ENCODE results near the gene AADAT.
A peak's percentile ranks its signal among the peaks of the same experiment; 100 is the strongest.
"Not testable (repeated sequence)": the region's sequence is repeated elsewhere in the genome, so short reads cannot be mapped to it uniquely, and the experiment has no call there.

Gene AADAT

GRCh38 chr4:170089668-170090351 is at the start of gene AADAT:
AADAT (minus strand) TSS chr4:170089956; CDS start chr4:170089690, 266 bp downstream.
- peak; percentile 30; the same call in 1 of the 2 replicates for TF ChIP-seq POLR2A (IDR thresholded peaks at IDR 0.05; ENCODE audit: low read depth, low read length)
- no peak for FAIRE-seq

GRCh38 chr4:170138580-170139194 is 48.9 kb upstream of the AADAT start:
- TF ChIP-seq POLR2A (IDR thresholded peaks at IDR 0.05; ENCODE audit: low read depth, low read length): no peak
- FAIRE-seq: no peak
- DNase-seq (ENCODE audit: insufficient read length, low spot score): peak; percentile 23

More at GRCh38 chr4:170089668-170090351, at the start of gene AADAT:
- peak; percentile 72 for DNase-seq (ENCODE audit: insufficient read length, low spot score)

- no peak for FAIRE-seq
- TF ChIP-seq POLR2A (IDR thresholded peaks at IDR 0.05; ENCODE audit: low read depth, low read length): no peak
- no peak for DNase-seq (ENCODE audit: insufficient read length, low spot score)
Observed at GRCh38 chr4:170137927-170138326, 48.2 kb upstream of the AADAT start.

GRCh38 chr4:170137466-170137865 is 47.7 kb upstream of the AADAT start:
- FAIRE-seq: no peak
- no peak for TF ChIP-seq POLR2A (IDR thresholded peaks at IDR 0.05; ENCODE audit: low read depth, low read length)
- DNase-seq (ENCODE audit: insufficient read length, low spot score): no peak

- FAIRE-seq (no peak), DNase-seq (ENCODE audit: insufficient read length, low spot score) (no peak)
- no peak for TF ChIP-seq POLR2A (IDR thresholded peaks at IDR 0.05; ENCODE audit: low read depth, low read length)
Observed at GRCh38 chr4:170134821-170135220, 45.1 kb upstream of the AADAT start.

GRCh38 chr4:170128219-170128804 is 38.6 kb upstream of the AADAT start:
- TF ChIP-seq POLR2A (IDR thresholded peaks at IDR 0.05; ENCODE audit: low read depth, low read length): no peak
- no peak for FAIRE-seq
- no peak for DNase-seq (ENCODE audit: insufficient read length, low spot score)

- DNase-seq (ENCODE audit: insufficient read length, low spot score) (no peak), FAIRE-seq (no peak)
- no peak for TF ChIP-seq POLR2A (IDR thresholded peaks at IDR 0.05; ENCODE audit: low read depth, low read length)
Observed at GRCh38 chr4:170127758-170128157, 38.0 kb upstream of the AADAT start.

- FAIRE-seq (no peak), DNase-seq (ENCODE audit: insufficient read length, low spot score) (no peak)
- TF ChIP-seq POLR2A (IDR thresholded peaks at IDR 0.05; ENCODE audit: low read depth, low read length): no peak
Observed at GRCh38 chr4:170124406-170124805, 34.6 kb upstream of the AADAT start.

- no peak for DNase-seq (ENCODE audit: insufficient read length, low spot score)
- FAIRE-seq: no peak
- no peak for TF ChIP-seq POLR2A (IDR thresholded peaks at IDR 0.05; ENCODE audit: low read depth, low read length)
Observed at GRCh38 chr4:170122252-170122651, 32.5 kb upstream of the AADAT start.

- DNase-seq (ENCODE audit: insufficient read length, low spot score) (no peak), FAIRE-seq (no peak)
- TF ChIP-seq POLR2A (IDR thresholded peaks at IDR 0.05; ENCODE audit: low read depth, low read length): no peak
Observed at GRCh38 chr4:170114636-170115035, 24.9 kb upstream of the AADAT start.

- not testable (repeated sequence) for FAIRE-seq; DNase-seq (ENCODE audit: insufficient read length, low spot score)
Observed at GRCh38 chr4:170114183-170114582, 24.4 kb upstream of the AADAT start.

GRCh38 chr4:170111546-170111945 is 21.8 kb upstream of the AADAT start:
- no peak for TF ChIP-seq POLR2A (IDR thresholded peaks at IDR 0.05; ENCODE audit: low read depth, low read length)
- DNase-seq (ENCODE audit: insufficient read length, low spot score) (no peak), FAIRE-seq (no peak)

GRCh38 chr4:170111085-170111484 is 21.3 kb upstream of the AADAT start:
- TF ChIP-seq POLR2A (IDR thresholded peaks at IDR 0.05; ENCODE audit: low read depth, low read length): no peak
- FAIRE-seq: no peak
- DNase-seq (ENCODE audit: insufficient read length, low spot score): no peak

GRCh38 chr4:170110285-170110672 is 20.5 kb upstream of the AADAT start:
- TF ChIP-seq POLR2A (IDR thresholded peaks at IDR 0.05; ENCODE audit: low read depth, low read length): no peak
- no peak for FAIRE-seq
- no peak for DNase-seq (ENCODE audit: insufficient read length, low spot score)
